GM19463 (cell line): ENCODE measurements around the gene MAP1LC3B2.

Source experiments
- ATAC-seq: cut with Tn5 transposase; IDR thresholded peaks from one replicate; pipeline ENCODE4 v1.9.1; 2021; ENCODE audit warnings: mild to moderate bottlenecking, moderate library complexity; ENCODE audit not compliant: unreplicated experiment

Gene MAP1LC3B2

DNA sequence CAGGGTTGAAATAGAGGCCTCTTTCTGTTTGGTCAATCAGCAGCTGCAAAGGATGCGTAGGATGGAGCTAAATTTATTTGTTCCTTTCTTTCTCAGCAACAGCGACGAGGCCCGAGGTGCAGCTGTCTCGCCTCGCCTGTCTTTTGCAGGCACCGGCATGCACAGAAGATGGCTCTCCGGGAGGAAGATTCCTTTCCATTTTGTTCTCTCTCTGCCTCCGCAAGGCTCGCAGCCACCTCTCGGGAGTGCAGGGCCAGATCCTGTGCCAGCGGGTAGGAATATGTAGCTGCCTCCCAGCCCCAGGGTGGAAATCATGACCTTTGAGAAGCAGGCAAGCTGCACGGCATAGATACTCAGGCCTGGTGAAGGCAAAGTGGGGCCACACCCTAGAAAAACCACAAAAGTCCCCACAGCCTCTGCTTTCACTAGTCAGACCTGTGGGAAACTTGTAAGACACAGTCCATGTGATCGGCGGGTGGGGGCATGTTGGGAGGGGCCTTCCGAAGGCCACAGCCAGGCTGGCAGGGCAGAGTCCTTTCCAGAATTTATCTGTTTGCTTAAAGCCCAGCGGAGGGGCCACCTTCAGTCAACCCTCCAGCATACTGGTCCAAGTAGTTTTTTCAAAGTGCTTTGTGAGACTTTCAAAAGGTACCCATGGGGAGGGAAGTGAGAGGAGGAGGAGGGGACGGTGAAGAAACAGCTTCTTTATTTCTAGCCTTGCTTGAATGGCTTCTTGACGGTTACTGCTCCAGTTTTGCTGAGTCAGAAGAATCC, at the start of gene MAP1LC3B2:
MAP1LC3B2 (plus strand) TSS at position 220 of the 774 bp plus-strand sequence. CDS start 16,562 bp downstream, outside the sequence.
- peak; percentile 76 for ATAC-seq

GRCh38 chr12:116513944-116514343, 45.2 kb upstream of the MAP1LC3B2 start:
- ATAC-seq = no peak

- ATAC-seq = no peak
These were observed 43.5 kb upstream of the MAP1LC3B2 start for GRCh38 chr12:116515684-116516083.

DNA sequence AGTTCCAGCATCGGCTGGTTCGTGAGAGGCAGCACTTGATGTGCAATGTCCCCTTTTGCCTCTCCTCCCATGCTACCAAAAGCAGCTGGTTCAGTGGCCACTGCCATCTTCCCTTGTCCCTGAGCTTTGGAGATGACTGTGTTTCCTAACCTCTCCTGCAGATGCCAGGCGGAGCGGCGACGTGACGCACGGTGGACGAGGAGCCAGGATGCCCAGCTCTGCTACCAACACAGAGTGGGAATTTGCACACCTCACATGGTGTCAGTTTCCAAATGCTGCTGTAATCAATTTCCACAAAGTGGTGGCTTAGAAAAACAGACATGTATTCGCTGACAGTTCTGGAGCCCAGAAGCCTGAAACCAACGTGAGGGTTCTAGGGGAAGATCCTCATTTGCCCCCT, 42.5 kb upstream of the MAP1LC3B2 start:
- ATAC-seq = no peak

- no peak for ATAC-seq
These were observed 41.6 kb upstream of the MAP1LC3B2 start for GRCh38 chr12:116517431-116518045.

GRCh38 chr12:116520225-116520760, 38.9 kb upstream of the MAP1LC3B2 start:
- ATAC-seq = no peak

DNA sequence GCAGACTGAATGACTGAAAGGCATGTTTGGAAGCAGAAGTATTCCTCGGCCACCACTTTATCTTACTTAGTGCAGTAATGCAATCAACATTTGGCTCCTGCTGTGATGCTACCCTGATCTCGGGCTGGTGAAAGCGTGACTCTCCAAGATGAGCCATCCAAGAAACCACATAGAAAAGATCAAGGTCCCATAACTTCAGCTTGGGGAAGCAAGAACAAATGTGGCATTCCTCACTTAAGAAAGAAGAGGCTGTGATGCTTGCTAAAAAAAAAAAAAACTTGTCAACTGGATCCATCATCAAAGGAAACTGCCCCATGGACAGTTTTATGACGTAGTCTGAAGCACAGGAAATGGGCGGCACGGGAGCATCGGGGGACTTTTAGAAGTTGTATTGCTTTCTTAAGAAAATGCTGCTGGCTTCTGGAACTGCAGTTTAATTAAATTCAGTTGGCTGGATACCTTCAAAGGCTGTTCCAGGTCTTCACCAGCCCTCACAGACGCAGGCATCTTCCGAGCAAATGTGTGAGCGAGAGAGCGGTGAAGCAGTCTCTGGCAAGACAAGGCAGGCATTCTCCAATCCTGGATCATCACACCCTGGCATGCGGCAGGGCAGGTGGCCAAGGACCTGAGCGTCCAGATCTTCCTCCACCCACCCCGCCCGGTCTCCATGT, 38.2 kb upstream of the MAP1LC3B2 start:
- ATAC-seq = no peak

GRCh38 chr12:116524311-116524710, 34.9 kb upstream of the MAP1LC3B2 start:
- ATAC-seq = no peak

DNA sequence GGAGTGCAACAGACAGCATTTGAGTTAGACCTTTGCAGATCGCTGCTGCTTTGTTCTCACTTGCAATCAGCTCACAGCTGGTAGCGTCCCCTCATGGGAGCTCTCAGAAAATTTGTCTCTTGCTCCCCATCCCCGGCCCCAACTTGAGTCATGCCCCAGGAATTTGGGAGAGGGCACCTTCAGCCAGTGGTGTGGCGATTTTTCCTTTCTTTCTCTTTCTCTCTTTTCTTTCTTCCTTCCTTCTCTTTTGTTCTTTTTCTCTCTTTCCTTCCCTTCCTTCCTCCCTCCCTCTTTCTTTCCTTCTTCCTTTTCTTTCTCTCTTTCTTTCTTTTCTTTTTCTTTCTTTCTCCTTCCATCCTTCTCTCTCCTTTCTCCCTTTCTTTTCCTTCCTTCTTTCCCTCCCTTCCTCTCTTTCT, 34.2 kb upstream of the MAP1LC3B2 start:
- ATAC-seq = no peak

DNA sequence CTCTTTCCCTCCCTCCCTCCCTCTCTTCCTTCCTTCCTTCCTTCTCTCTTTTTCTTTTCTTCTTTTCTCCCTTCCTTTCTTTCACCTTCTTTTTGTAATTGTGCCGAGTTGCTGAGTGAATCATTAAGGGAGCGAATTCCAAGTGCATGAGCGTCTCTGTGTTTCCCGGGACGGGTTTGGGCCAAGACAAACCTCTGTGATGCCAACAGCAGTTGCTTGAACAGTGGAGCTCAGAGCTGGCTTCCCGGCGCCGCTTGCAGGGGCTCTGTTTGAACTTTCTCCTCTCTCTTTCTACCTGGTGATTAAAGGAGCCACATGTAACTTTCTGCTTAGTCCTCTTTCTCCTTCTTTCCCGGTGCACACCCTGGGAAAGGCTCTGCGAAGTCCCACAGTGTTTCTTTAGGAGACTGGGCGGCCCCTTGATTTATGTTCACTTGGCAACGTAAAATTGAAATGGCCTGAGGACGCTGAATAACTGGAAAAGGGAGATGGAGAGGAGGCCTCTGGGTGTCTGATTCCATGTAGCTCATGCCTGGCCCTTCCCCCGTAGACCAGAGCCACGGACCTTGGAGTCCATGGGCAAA, 33.7 kb upstream of the MAP1LC3B2 start:
- no peak for ATAC-seq

DNA sequence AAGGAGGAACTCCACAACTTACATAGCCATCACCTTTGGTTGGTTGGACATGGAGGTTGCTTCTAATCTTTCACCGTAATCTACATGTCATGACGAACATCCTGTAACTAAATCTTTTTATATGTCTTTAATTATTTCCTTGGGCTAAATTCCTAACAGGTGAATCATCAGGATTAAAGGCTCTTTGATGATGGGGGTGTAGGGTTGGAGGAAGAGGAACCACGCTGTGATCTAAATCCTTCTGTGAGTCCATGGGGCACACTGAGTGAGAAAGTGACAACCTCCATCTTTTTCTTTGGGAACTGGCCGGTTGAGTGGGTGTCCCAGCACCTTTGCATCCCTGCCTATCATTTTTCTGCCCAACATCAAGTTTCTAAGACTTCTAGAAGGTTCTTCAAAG, 31.1 kb upstream of the MAP1LC3B2 start:
- ATAC-seq = no peak

GRCh38 chr12:116528498-116528897, 30.7 kb upstream of the MAP1LC3B2 start:
- ATAC-seq = no peak

DNA sequence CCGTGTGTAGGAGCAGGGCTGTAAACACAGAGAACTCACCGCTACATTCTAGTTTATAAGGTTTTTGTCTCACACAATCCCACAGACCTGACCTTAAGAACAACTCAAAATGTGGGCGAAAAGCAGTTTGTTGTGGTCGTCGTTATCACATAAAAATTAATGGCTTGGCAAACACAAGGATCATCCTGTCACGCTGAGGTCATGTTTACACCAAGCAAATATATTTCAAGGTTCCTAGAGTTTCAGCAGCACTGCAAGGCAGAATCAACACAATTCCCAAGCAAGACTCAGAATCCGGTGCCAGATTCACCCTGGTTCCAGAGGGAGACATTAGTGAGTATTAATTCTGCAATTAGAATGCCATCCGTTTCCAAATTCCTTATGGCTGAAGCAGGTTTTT, 30.1 kb upstream of the MAP1LC3B2 start:
- no peak for ATAC-seq

DNA sequence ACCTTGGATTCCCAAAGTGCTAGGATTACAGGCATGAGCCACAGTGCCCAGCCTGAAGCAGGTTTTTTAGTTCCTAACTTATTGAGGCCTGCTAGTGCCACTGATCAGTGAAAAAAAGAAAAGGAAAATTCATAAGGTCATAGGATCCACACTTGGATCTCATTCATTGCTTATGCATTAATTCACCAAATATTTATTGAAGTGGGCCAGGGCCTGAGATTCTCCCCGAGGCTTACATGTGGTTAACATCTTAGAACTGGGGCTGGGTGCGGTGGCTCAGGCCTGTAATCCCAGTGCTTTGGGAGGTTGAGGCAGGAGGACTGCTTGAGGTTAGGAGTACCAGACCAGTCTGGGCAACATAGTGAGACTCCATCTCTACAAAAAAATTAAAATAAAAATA, 29.5 kb upstream of the MAP1LC3B2 start:
- no peak for ATAC-seq

GRCh38 chr12:116532428-116532827, 26.8 kb upstream of the MAP1LC3B2 start:
- ATAC-seq = no peak

- peak; percentile 9 for ATAC-seq
These were observed 26.2 kb upstream of the MAP1LC3B2 start for GRCh38 chr12:116532986-116533342.

- ATAC-seq = peak; percentile 57
These were observed 25.6 kb upstream of the MAP1LC3B2 start for GRCh38 chr12:116533343-116534251.

DNA sequence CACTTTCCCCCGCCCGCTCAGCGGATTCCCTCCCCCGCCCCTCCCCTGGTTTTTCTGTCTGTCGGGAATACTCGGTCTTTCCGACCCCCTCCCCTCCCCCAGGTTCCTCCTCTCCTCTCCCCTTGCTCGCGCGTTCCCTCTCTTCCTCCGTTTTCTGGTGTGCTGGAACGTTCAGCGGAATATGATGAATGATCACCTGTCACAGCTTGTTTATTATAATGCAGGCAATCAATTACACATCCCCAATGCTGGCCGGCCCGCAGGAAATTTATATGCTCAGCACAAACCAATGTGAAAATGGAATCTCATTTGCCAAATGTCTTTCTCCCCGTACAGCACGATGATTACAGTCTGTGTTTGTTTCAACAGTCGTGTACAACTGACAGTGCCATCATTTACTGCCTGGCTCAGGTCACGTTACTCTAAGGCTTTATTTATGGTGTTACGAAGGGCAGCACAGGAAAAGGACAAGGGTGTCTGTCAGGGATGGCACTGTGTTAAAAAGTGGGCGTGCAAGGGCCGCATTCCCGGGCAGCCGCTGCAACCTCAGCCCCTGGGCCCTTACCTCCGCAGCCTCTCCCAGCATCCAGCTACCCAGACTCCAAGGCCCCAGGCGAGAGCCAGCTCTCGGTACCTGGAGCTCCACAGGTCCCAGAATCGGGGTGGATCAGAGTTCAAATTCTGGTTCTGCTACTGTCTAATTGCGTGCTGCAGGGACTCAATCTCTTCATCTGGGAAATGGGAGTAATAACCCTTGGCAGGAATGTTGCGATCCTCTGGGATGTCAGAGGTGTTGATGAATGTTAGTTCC, 24.7 kb upstream of the MAP1LC3B2 start:
- no peak for ATAC-seq

DNA sequence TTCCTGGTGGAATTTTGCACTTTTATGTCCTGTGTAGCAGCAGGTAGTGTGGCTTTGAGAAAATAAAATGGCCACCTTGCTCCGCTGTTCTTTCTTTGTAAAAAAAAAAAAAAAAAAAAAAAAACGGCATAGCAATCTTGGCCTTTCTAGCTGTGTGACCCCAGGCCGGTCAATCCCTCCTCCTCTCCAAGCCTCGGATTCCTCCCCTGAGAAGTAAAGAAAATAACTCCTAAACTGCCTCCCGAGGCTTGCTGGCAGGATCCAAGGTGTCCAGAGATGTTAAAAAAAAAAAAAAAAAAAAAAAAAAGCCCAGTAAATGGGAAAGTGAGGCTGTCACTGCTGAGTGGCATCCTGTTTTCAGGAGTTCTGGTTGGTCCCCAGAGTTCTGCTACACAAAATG, 23.9 kb upstream of the MAP1LC3B2 start:
- no peak for ATAC-seq
